Stomach (tissue), 4 donors: Measurements from ENCODE around the gene FAM111A.

Source experiments
- CTCF ChIP-seq, 7 experiments: fragments of 450-650 bp in 4 of 7; fragments of 200-600 bp in 3 of 7; sonication (generic) in 3 of 7; IDR thresholded peaks; one replicate each; pipeline ENCODE4 v1.5.1; 2016 to 2019; ENCODE audit warnings: antibody characterized with exemption in 7 of 7, control low read depth in 2 of 7, mild to moderate bottlenecking in 1 of 7
- EP300 ChIP-seq: sonication (generic); formaldehyde crosslinking; IDR thresholded peaks from one replicate; pipeline ENCODE4 v1.6.1; 2017; ENCODE audit warnings: antibody characterized with exemption
- POLR2A ChIP-seq, 4 donors: fragments of 450-650 bp; IDR thresholded peaks; one replicate each; pipeline ENCODE4 v1.6.1; 2016; ENCODE audit warnings: antibody characterized with exemption in 4 of 4, control low read depth in 2 of 4, mild to moderate bottlenecking in 1 of 4, moderate library complexity in 1 of 4
- POLR2AphosphoS5 ChIP-seq, 3 donors: sonication (generic); formaldehyde crosslinking; IDR thresholded peaks; one replicate each; pipeline ENCODE4 v1.6.1; 2016; ENCODE audit warnings: antibody characterized with exemption in 3 of 3

GRCh38 chr11:59173964-59174663, 31.5 kb downstream of the FAM111A start:
- no peak for TF ChIP-seq CTCF (IDR thresholded peaks at IDR 0.05)
- TF ChIP-seq POLR2A (IDR thresholded peaks at IDR 0.05): no peak
- TF ChIP-seq EP300: no peak
- peak in 2 of 3 donors; percentile 72 to 79 for TF ChIP-seq POLR2AphosphoS5 (IDR thresholded peaks at IDR 0.05)
